Activated naive CD4-positive, alpha-beta T cell treated with anti-CD3 and anti-CD28 coated beads for 36 hours (primary cell): Measurements from ENCODE around the gene TGM6. TPM values are rescaled to one million over a fixed set of nuclear protein-coding genes. Genes with fewer than 3 reads are reported as not detected.

Source experiments
- CTCF ChIA-PET: fragments of 350-600 bp; sonication (Branson Sonifier 250); formaldehyde crosslinking; loops from one replicate; lab custom pipeline; 2021; ENCODE audit warnings: antibody characterized with exemption; lab: Charles Lee
- DNase-seq: peaks from one replicate; pipeline ENCODE4 v3.0.0-alpha.2; 2020
- H3K27ac Mint-ChIP-seq: one replicate; pipeline ENCODE4 v1.8.0; 2021; ENCODE audit warnings: mild to moderate bottlenecking, mixed read lengths
- H3K27me3 Mint-ChIP-seq: one replicate; pipeline ENCODE4 v1.8.0; 2021; ENCODE audit warnings: low read depth, mixed read lengths
- H3K36me3 Mint-ChIP-seq: one replicate; pipeline ENCODE4 v1.8.0; 2021; ENCODE audit warnings: low read depth, mixed read lengths
- H3K4me1 Mint-ChIP-seq: one replicate; pipeline ENCODE4 v1.8.0; 2021; ENCODE audit warnings: low read depth, mixed read lengths
- H3K4me3 Mint-ChIP-seq: one replicate; pipeline ENCODE4 v1.8.0; 2021; ENCODE audit warnings: mild to moderate bottlenecking, moderate library complexity, mixed read lengths
- H3K9me3 Mint-ChIP-seq: one replicate; pipeline ENCODE4 v1.8.0; 2021; ENCODE audit warnings: mixed read lengths
- intact Hi-C: fragments of 100-400 bp; cut with micrococcal nuclease; formaldehyde crosslinking; loops from one replicate; pipeline ENCODE4 v1.15.1; 2023
- total RNA-seq, 2 experiments: library from RNA; stranded (reverse); gene quantifications; one replicate each; pipeline ENCODE4 v1.2.3, GENCODE V29; 2021

The TGM6 gene
- total RNA-seq, 2 experiments from 2014 or later, result not detected

GRCh38 chr20:2387580-2387979 is 6.9 kb downstream of the TGM6 start:
- no peaks in the 10 kb centered on the region for H3K27me3 Mint-ChIP-seq
- intact Hi-C loops, result loop anchor here (1.0 kb wide), 1 partner anchor 65 kb away; no protein-coding TSS in a partner anchor
- H3K4me1 Mint-ChIP-seq, result peaks cover 4% of the 10 kb centered on the region
- peaks cover 6% of the 10 kb centered on the region for H3K9me3 Mint-ChIP-seq
- DNase-seq, result no peak
- no peak overlapping the region for H3K27ac Mint-ChIP-seq
- no peaks in the 10 kb centered on the region for H3K36me3 Mint-ChIP-seq
- CTCF ChIA-PET, result interaction anchor here (0.7 to 3.2 kb wide), 16 partner anchors 9 to 204 kb away, joined by 3 to 28 read pairs (median 4); partner anchors contain the start of gene ZNF343
- no peak overlapping the region for H3K4me3 Mint-ChIP-seq

DNA sequence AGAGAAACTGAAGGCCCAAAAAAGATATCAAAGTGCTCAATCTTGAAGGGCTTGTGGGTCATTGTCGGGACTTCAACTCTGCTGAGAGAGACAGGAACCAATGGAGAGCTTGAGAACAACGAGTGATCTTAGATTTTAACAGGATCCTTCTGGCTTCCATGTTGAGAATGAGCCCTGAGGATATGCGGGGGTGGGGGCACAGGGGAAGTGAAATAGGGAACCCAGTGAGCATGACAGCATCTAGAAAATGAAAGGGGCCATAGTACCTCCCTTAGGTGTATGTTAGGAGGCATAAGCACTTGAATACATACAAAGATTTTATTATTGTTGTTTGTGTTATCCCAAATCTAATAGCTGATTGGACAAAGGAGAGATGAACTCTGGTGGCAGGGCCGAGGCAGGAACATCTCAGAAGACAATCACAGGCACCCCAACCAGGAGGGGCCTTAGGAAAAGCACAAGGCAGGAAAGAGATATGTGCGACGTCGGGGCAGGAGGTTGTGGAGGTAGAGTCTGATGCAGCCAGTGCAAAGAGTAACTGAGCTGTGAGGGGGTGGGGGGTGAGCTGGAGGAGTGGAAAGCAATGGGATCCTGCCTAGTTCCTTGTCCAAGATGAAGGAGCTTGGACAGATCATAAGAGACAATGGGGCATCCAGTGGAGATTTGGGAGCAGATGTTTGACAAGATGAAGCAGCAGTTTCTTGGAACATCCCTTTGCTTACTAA is 10.4 kb downstream of the TGM6 start:
- Mint-ChIP-seq H3K27ac (no peak overlapping the region), H3K4me1 (peaks cover 4% of the 10 kb centered on the region), H3K27me3 (no peaks in the 10 kb centered on the region), H3K4me3 (no peak overlapping the region), H3K36me3 (no peaks in the 10 kb centered on the region), H3K9me3 (peaks cover 6% of the 10 kb centered on the region)
- intact Hi-C loops, result no loop called here
- CTCF ChIA-PET, result interaction anchor here (0.6 kb wide), 1 partner anchor 47 kb away, joined by 3 read pairs; no protein-coding TSS in a partner anchor
- DNase-seq, result no peak

DNA sequence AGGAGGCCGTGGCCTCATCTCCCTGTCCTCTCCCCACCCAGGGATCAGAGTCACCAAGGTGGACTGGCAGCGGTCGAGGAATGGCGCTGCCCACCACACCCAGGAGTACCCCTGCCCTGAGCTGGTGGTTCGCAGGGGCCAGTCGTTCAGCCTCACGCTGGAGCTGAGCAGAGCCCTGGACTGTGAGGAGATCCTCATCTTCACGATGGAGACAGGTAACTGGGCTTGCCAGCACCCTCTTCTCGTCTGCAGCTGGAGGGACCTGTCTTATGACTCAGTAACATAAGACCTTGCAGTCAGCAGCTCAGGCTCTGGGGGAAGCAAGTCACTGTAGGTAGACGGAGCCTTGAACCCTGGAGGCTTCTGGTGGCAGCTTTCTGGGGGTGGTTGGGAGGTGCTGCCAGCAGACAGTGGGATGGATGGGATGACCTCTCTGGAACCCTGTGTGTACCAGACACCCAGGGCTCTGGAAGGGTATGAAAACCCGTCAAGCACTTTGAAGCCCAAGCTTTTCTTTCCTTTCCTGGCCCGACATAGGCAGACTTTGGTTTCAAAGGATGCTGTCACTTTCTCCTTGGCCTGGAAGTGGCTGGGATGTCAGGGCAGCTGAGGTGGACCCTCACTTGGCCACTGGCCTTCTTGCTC is 13.8 kb downstream of the TGM6 start:
- H3K9me3 Mint-ChIP-seq, result peaks cover 5% of the 10 kb centered on the region
- H3K4me3 Mint-ChIP-seq, result no peak overlapping the region
- intact Hi-C loops, result no loop called here
- H3K4me1 Mint-ChIP-seq, result no peaks in the 10 kb centered on the region
- CTCF ChIA-PET, result interaction anchor here (1.0 kb wide), 1 partner anchor 13 kb away, joined by 3 read pairs; no protein-coding TSS in a partner anchor
- DNase-seq, result no peak
- no peaks in the 10 kb centered on the region for H3K36me3 Mint-ChIP-seq
- H3K27ac Mint-ChIP-seq, result no peak overlapping the region
- no peaks in the 10 kb centered on the region for H3K27me3 Mint-ChIP-seq

GRCh38 chr20:2395136-2395535 is 14.4 kb downstream of the TGM6 start:
- Mint-ChIP-seq H3K27me3 (no peaks in the 10 kb centered on the region), H3K4me3 (no peak overlapping the region), H3K27ac (no peak overlapping the region), H3K9me3 (peaks cover 5% of the 10 kb centered on the region), H3K36me3 (no peaks in the 10 kb centered on the region), H3K4me1 (no peaks in the 10 kb centered on the region)
- CTCF ChIA-PET, result no interaction called here
- no peak for DNase-seq
- intact Hi-C loops, result no loop called here

DNA sequence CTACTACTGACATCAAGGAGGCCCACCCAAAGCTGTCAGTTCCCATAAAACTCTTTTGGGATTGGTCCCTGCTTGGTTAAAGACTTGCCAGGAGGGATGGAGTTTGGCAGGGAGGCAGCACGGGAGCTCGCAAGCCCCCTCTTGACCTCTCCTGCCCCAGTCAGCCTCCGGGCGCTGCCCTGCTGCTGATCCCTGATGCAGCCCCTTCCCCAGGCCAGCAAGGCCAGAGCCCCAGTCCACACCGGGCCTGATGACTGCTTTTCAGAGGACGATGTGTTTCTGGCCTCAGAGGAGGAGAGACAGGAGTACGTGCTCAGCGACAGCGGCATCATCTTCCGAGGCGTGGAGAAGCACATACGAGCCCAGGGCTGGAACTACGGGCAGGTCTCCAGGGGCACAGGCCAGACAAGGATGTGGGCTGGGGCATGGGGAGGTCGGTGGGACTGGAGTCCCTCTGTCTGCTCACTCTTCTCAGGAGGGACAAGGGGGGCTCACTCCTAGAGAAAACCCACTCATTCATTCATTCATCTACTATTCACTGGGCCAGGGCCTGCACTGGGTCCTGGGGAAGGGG is 15.6 kb downstream of the TGM6 start:
- Mint-ChIP-seq H3K4me1 (no peaks in the 10 kb centered on the region), H3K27ac (no peak overlapping the region), H3K9me3 (peaks cover 5% of the 10 kb centered on the region), H3K27me3 (no peaks in the 10 kb centered on the region), H3K4me3 (no peak overlapping the region), H3K36me3 (no peaks in the 10 kb centered on the region)
- CTCF ChIA-PET, result no interaction called here
- intact Hi-C loops, result no loop called here
- DNase-seq, result no peak

- H3K27ac Mint-ChIP-seq, result no peak overlapping the region
- CTCF ChIA-PET, result no interaction called here
- H3K27me3 Mint-ChIP-seq, result no peaks in the 10 kb centered on the region
- no peaks in the 10 kb centered on the region for H3K36me3 Mint-ChIP-seq
- H3K9me3 Mint-ChIP-seq, result peaks cover 5% of the 10 kb centered on the region
- no peak for DNase-seq
- no peak overlapping the region for H3K4me3 Mint-ChIP-seq
- intact Hi-C loops, result no loop called here
- H3K4me1 Mint-ChIP-seq, result no peaks in the 10 kb centered on the region
Measured at GRCh38 chr20:2397091-2397490, 16.4 kb downstream of the TGM6 start.

DNA sequence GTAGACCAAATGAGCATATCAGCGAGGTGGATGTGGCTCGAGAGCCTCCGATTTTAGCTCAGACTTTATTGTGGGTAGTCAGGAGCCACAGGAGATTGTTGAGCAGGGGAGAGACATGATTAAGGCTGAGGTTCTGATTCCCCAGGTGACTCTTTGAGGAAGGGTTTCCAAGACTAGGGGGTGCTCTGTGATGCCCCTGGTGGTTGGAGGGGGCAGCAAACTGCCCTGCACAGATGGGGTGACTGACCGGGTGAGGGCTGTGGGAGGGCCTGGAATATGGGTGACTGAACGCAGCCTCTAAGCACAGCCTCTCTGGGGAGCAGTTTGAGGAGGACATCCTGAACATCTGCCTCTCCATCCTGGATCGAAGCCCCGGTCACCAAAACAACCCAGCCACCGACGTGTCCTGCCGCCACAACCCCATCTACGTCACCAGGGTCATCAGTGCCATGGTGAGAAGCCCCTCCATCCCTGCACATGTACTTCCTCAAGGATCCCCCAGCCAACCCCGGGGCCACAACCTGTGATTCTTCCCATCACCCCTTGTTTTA is 17.0 kb downstream of the TGM6 start:
- CTCF ChIA-PET, result no interaction called here
- DNase-seq, result no peak
- H3K36me3 Mint-ChIP-seq, result no peaks in the 10 kb centered on the region
- intact Hi-C loops, result no loop called here
- H3K4me1 Mint-ChIP-seq, result no peaks in the 10 kb centered on the region
- H3K27ac Mint-ChIP-seq, result no peak overlapping the region
- H3K4me3 Mint-ChIP-seq, result no peak overlapping the region
- H3K27me3 Mint-ChIP-seq, result no peaks in the 10 kb centered on the region
- H3K9me3 Mint-ChIP-seq, result peaks cover 5% of the 10 kb centered on the region

DNA sequence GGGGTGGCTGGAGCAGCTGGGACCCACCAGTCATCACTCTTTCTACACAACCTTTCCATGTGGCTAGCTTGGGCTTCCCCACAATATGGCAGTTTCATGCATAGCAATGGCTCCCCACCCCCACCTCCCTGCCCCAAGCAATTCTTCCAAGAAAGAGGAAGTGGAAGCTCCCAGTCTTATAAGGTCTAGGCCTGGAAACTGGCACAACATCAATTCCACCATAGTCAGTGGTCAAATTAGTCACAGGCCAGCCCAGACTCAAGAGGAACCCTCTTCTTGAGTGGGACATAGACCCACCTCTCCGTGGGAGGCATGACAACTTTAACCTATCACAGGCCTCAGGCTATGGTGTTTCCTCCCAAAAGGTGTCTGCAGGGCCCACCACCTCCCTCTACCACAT is 17.7 kb downstream of the TGM6 start:
- DNase-seq, result no peak
- H3K36me3 Mint-ChIP-seq, result no peaks in the 10 kb centered on the region
- H3K27me3 Mint-ChIP-seq, result no peaks in the 10 kb centered on the region
- peaks cover 5% of the 10 kb centered on the region for H3K9me3 Mint-ChIP-seq
- intact Hi-C loops, result no loop called here
- no peak overlapping the region for H3K4me3 Mint-ChIP-seq
- no peak overlapping the region for H3K27ac Mint-ChIP-seq
- no peaks in the 10 kb centered on the region for H3K4me1 Mint-ChIP-seq
- CTCF ChIA-PET, result interaction anchor here (1.2 kb wide), 1 partner anchor 11 kb away, joined by 6 read pairs; no protein-coding TSS in a partner anchor

DNA sequence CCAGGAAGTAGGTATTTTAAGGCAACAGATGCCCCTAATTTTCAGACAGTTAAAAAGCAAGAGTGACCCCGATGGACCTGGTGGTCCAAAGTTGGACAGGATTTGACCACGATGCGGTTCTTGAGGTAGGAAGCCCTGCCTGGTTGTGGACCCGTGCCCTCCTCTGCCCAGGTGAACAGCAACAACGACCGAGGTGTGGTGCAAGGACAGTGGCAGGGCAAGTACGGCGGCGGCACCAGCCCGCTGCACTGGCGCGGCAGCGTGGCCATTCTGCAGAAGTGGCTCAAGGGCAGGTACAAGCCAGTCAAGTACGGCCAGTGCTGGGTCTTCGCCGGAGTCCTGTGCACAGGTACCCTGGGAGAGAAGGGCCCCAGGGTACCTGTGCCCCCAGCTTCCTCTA is 18.7 kb downstream of the TGM6 start:
- Mint-ChIP-seq H3K4me1 (no peaks in the 10 kb centered on the region), H3K36me3 (no peaks in the 10 kb centered on the region), H3K27ac (no peak overlapping the region), H3K9me3 (peaks cover 5% of the 10 kb centered on the region), H3K4me3 (no peak overlapping the region), H3K27me3 (no peaks in the 10 kb centered on the region)
- no peak for DNase-seq
- intact Hi-C loops, result no loop called here
- CTCF ChIA-PET, result interaction anchor here (1.2 kb wide), 1 partner anchor 12 kb away, joined by 6 read pairs; no protein-coding TSS in a partner anchor

DNA sequence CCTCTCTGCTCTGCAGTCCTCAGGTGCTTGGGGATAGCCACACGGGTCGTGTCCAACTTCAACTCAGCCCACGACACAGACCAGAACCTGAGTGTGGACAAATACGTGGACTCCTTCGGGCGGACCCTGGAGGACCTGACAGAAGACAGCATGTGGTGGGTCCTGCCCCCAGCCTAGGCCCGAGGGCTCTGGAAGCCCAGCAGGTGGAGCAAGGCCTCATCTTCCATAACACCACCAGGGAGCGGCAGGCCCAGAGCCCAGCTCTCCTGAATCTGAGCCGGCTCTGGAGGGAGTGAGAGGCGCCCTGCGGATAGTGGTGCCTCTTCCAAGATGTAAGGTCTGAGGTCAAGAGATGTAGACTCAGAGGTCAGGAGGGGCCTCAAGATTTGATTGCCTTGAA is 19.6 kb downstream of the TGM6 start:
- peaks cover 12% of the 10 kb centered on the region for H3K9me3 Mint-ChIP-seq
- H3K27ac Mint-ChIP-seq, result no peak overlapping the region
- H3K27me3 Mint-ChIP-seq, result no peaks in the 10 kb centered on the region
- no peaks in the 10 kb centered on the region for H3K36me3 Mint-ChIP-seq
- H3K4me1 Mint-ChIP-seq, result no peaks in the 10 kb centered on the region
- no peak overlapping the region for H3K4me3 Mint-ChIP-seq
- CTCF ChIA-PET, result no interaction called here
- intact Hi-C loops, result no loop called here
- no peak for DNase-seq

GRCh38 chr20:2401527-2401926 is 20.8 kb downstream of the TGM6 start:
- DNase-seq, result no peak
- no peaks in the 10 kb centered on the region for H3K36me3 Mint-ChIP-seq
- no peak overlapping the region for H3K27ac Mint-ChIP-seq
- intact Hi-C loops, result no loop called here
- no peaks in the 10 kb centered on the region for H3K4me1 Mint-ChIP-seq
- CTCF ChIA-PET, result no interaction called here
- no peak overlapping the region for H3K4me3 Mint-ChIP-seq
- peaks cover 12% of the 10 kb centered on the region for H3K9me3 Mint-ChIP-seq
- H3K27me3 Mint-ChIP-seq, result peaks cover 5% of the 10 kb centered on the region

DNA sequence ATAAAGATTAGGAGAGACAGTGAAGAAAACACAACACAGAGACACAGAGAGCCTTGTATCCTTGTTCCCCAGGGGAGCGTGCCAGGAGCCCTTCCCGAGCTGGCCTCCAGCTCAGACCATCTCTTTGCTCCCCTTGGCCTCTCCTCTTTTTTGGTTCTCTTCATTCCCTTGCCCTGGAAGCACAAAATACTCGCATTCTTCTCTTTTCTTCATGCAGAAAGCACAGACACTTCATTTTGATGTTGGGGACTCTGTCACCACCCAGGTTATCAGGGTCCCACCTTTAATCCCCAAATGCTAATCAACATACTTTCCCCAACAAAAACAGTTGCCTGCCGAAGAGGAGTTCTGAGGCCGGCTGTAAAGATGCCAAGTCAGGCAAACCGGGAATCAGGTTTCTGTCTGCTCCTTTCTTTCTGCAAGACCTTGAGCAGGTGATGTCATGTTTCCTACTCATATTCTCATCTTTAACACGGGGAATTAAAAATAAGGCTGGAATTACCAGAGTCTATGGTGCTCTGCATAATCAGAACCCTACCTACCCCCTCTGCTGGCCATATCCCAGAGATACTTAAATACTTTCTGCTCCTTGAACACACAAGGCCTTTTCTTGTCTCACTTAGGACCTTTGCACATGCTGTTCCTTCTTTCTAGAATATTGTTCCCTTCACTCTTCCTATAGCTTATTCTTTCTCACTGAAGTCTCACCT is 21.7 kb downstream of the TGM6 start:
- Mint-ChIP-seq H3K4me1 (no peaks in the 10 kb centered on the region), H3K27ac (no peak overlapping the region), H3K36me3 (no peaks in the 10 kb centered on the region), H3K9me3 (peaks cover 12% of the 10 kb centered on the region), H3K4me3 (no peak overlapping the region), H3K27me3 (peaks cover 5% of the 10 kb centered on the region)
- CTCF ChIA-PET, result interaction anchor here (1.5 kb wide), 1 partner anchor 194 kb away, joined by 3 read pairs; no protein-coding TSS in a partner anchor
- intact Hi-C loops, result no loop called here
- DNase-seq, result no peak
